Endothelial cell of umbilical vein (primary cell): ENCODE results near the gene PDGFB.
A peak's percentile ranks its signal among the peaks of the same experiment; 100 is the strongest.

ENCODE experiments used
- CTCF ChIP-seq, 2 donors: IDR thresholded peaks; 1 replicate in 1 of 2; 2 replicates in 1 of 2; pipeline ENCODE4 v1.5.1; 2011; ENCODE audit warnings: low read length in 2 of 2, mild to moderate bottlenecking in 2 of 2, moderate library complexity in 2 of 2, control low read depth in 1 of 2, inconsistent platforms in 1 of 2, low read depth in 1 of 2; ENCODE audit not compliant: insufficient read depth in 1 of 2; ENCODE audit errors: extremely low read depth in 1 of 2
- JUN ChIP-seq: IDR thresholded peaks from 2 replicates; pipeline ENCODE4 v1.6.1; 2011; ENCODE audit warnings: borderline replicate concordance, low read depth; ENCODE audit not compliant: insufficient read length, insufficient read depth

- TF ChIP-seq JUN (peak; percentile 75), CTCF (IDR thresholded peaks at IDR 0.05; ENCODE audit: extremely low read depth in 1 of 2, insufficient read depth in 1 of 2, low read depth in 1 of 2, low read length in 2 of 2) (no peak)
Observed at GRCh38 chr22:39205344-39206021, 39.3 kb downstream of the PDGFB start.
